ENCODE results near the gene HAT1.

GRCh38 chr2:171968509-171968908 is 46.2 kb downstream of the HAT1 start:
- TF ChIP-seq CTCF (IDR thresholded peaks at IDR 0.05): no peak
- no peak for TF ChIP-seq POLR2A (IDR thresholded peaks at IDR 0.05)
